BLaER1 (cell line): ENCODE results near the gene PSMC5.
A peak's percentile ranks its signal among the peaks of the same experiment; 100 is the strongest.
"Not testable (repeated sequence)": the region's sequence is repeated elsewhere in the genome, so short reads cannot be mapped to it uniquely, and the experiment has no call there.

Experiments used
- H3K27ac ChIP-seq: shearing (Covaris generic); formaldehyde crosslinking; 2 replicates; pipeline ENCODE4 v1.8.1; 2022
- H3K27me3 ChIP-seq: shearing (Covaris generic); formaldehyde crosslinking; 2 replicates; pipeline ENCODE4 v1.8.1; 2022
- H3K36me3 ChIP-seq: shearing (Covaris generic); formaldehyde crosslinking; 2 replicates; pipeline ENCODE4 v1.8.1; 2022
- H3K4me1 ChIP-seq: shearing (Covaris generic); formaldehyde crosslinking; 2 replicates; pipeline ENCODE4 v1.8.1; 2022
- H3K4me2 ChIP-seq: shearing (Covaris generic); formaldehyde crosslinking; 2 replicates; pipeline ENCODE4 v1.8.1; 2022
- H3K4me3 ChIP-seq: shearing (Covaris generic); formaldehyde crosslinking; 2 replicates; pipeline ENCODE4 v1.8.1; 2022
- H3K9ac ChIP-seq: shearing (Covaris generic); formaldehyde crosslinking; 2 replicates; pipeline ENCODE4 v1.8.1; 2022
- H3K9me3 ChIP-seq: shearing (Covaris generic); formaldehyde crosslinking; 2 replicates; pipeline ENCODE4 v1.8.1; 2022
- H4K20me1 ChIP-seq: shearing (Covaris generic); formaldehyde crosslinking; 2 replicates; pipeline ENCODE4 v1.8.1; 2022
- Cebpa-rat ChIP-seq: shearing (Covaris generic); IDR thresholded peaks from 2 replicates; pipeline ENCODE4 v1.8.1; 2022

Gene PSMC5

DNA sequence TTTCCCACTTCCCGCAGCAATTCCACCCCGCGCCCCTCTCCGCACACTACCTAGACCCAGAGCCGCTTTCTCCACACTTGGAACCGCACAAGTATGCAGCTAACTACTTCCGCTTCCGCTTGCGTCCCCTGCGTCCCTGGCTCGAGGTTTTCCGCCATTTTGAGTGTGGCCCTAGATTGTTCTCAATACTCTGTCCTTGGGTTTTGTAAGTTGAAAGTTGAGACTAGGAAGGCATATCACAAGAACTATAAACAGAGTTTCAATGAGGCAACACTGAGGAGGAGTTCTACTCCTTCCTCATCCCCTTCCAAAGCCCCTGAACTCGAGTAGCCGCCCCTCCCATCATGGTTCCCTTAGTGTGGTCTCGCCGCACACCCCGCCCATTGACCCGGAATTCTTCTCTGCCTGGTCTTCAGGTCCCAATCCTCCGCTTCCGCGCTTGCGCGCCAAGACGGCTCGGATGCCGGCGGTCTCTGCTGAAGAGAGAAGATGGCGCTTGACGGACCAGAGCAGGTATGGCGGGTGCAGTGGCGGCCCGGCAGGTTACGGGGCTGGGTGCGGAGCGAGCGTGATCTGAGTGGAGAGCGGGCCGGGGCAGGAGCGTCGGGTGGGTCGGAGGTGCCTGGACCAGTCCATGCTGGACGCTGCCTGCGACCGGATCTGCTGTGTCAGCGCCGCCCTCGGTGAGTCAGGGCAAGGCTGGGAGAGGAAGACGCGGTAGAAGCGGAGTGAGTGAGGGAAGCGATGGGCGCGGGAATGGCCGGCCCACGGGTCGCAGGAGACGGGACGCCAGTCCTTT lies at the start of gene PSMC5, which contains the start of gene FTSJ3:
PSMC5 (plus strand) TSS at position 430 of the 799 bp plus-strand sequence; CDS start at position 490, 60 bp downstream.
FTSJ3 (minus strand) TSS at position 662 of the 799 bp plus-strand sequence. CDS start 761 bp downstream, outside the sequence.
- Histone ChIP-seq H3K4me2 (peak within 1 kb of the TSS; percentile 93), H3K36me3 (peaks cover 75% of the 10 kb centered on the region)

DNA sequence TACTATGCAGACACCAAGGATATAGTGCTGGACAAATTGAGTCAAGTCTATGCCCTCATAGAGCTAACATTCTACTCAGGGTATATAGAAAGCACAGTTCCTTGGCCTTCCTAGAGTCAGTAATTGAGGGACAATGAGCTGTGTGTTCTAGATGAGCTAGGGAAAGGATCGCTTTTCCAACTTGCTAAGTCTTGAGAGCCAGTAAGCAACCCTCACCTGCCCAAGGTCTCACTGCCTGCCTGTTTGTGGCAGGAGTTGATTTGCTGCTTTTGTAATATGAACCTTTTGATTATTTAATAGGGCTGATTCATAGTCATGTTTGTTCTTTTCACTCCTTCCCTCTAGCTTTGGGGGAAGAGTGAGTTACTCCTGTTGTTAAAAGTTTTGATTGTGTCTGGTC lies 46.7 kb upstream of the PSMC5 start:
- Histone ChIP-seq H3K27me3 (no peaks in the 10 kb centered on the region), H3K4me2 (no peak overlapping the region), H3K4me1 (peaks cover 20% of the 10 kb centered on the region), H4K20me1 (peaks cover 100% of the 10 kb centered on the region), H3K27ac (no peak overlapping the region), H3K36me3 (peaks cover 87% of the 10 kb centered on the region), H3K9ac (no peak overlapping the region), H3K4me3 (no peak overlapping the region), H3K9me3 (no peaks in the 10 kb centered on the region)
- TF ChIP-seq Cebpa-rat, result no peak

More for the DNA sequence above, at the start of gene PSMC5, which contains the start of gene FTSJ3:
- Histone ChIP-seq H3K9me3 (no peaks in the 10 kb centered on the region), H4K20me1 (peaks cover 49% of the 10 kb centered on the region), H3K27me3 (no peaks in the 10 kb centered on the region), H3K27ac (peak within 1 kb of the TSS; percentile 96), H3K4me1 (peaks cover 77% of the 10 kb centered on the region), H3K9ac (peak within 1 kb of the TSS; percentile 91), H3K4me3 (peak within 1 kb of the TSS; percentile 86)
- TF ChIP-seq Cebpa-rat, result no peak

DNA sequence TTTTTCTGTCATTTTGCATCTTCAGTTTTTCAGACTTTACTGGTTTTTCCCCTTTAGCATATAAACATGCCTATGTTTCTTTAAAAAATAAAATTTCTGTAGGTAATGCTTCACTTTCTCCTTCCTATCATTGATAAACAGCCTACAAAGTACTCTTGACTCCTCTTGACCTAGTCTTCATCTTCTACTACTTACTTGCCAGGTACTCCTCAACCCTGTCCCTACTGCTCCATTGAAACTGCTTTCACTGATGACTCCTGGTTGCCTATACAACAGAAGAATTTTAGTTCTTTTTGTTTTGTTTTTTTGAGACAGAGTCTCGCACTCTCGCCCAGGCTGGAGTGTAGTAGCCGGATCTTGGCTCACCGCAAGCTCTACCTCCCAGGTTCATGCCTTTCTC lies 46.3 kb upstream of the PSMC5 start:
- Histone ChIP-seq H4K20me1 (peaks cover 100% of the 10 kb centered on the region), H3K4me1 (peaks cover 16% of the 10 kb centered on the region), H3K27me3 (no peaks in the 10 kb centered on the region), H3K4me2 (no peak overlapping the region), H3K9me3 (no peaks in the 10 kb centered on the region), H3K27ac (no peak overlapping the region), H3K9ac (no peak overlapping the region), H3K36me3 (peaks cover 89% of the 10 kb centered on the region), H3K4me3 (no peak overlapping the region)
- TF ChIP-seq Cebpa-rat, result no peak

DNA sequence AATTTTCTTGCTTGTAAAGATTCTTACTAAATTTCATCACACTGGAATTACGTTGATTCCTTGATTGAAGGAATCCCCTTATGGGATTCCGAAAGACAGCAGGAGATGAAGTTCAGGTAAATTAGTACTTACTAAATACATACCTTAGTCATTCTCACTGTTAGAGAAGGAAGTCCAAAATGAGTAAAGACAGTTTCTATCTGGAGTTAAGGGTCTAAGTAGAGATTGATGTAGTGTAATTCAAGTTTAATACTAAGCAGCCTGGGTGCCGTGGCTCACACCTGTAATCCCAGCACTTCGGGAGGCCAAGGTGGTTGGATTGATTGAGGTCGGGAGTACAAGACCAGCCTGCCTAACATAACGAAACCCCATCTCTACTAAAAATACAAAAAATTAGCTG lies 43.7 kb upstream of the PSMC5 start:
- no peaks in the 10 kb centered on the region for H3K27me3 ChIP-seq
- H3K4me2 ChIP-seq, result no peak overlapping the region
- no peak overlapping the region for H3K27ac ChIP-seq
- H3K9me3 ChIP-seq, result no peaks in the 10 kb centered on the region
- peaks cover 89% of the 10 kb centered on the region for H3K36me3 ChIP-seq
- no peak for TF ChIP-seq Cebpa-rat
- H4K20me1 ChIP-seq, result peaks cover 100% of the 10 kb centered on the region
- no peak overlapping the region for H3K4me3 ChIP-seq
- H3K9ac ChIP-seq, result no peak overlapping the region
- H3K4me1 ChIP-seq, result no peaks in the 10 kb centered on the region

DNA sequence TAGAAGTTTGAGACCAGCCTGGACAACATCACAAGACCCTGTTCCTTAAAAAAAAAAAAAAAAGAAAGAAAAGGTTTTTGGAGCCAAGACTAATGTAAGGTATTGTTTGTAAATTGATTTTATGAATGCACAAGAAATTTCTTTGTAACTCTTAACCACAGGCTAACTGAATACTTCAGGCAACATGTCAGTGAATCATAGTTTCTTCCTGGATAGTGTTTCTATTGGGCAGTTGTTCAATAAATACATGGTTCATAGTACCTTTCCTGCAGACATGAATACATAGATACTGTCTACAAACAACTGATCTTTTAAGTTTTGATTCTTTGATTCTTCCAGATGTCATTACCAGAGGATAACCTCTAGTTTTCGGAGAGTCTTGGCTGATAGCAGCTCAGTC lies 41.7 kb upstream of the PSMC5 start:
- peaks cover 89% of the 10 kb centered on the region for H3K36me3 ChIP-seq
- no peaks in the 10 kb centered on the region for H3K9me3 ChIP-seq
- no peaks in the 10 kb centered on the region for H3K27me3 ChIP-seq
- H3K27ac ChIP-seq, result no peak overlapping the region
- H3K4me3 ChIP-seq, result no peak overlapping the region
- no peak for TF ChIP-seq Cebpa-rat
- no peak overlapping the region for H3K4me2 ChIP-seq
- H3K4me1 ChIP-seq, result no peaks in the 10 kb centered on the region
- H4K20me1 ChIP-seq, result peaks cover 100% of the 10 kb centered on the region
- H3K9ac ChIP-seq, result no peak overlapping the region

DNA sequence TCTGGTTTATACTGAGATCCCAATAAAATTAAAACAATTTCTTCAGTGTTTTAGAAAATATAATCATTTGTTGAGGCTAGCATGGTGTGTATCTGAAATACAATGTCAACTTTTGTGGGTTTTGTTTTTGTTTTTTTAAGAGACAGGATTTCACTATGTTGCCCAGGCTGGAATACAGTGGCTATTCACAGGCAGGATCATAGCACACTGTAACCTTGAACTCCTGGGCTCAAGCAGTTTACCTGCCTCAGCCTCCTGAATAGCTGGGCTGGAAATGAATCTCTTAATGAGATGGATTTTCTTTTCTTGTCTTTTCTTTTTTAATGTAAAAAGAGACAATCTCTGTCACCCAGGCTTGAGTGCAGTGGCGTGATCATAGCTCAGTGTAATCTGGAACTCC lies 41.1 kb upstream of the PSMC5 start:
- Histone ChIP-seq H4K20me1 (peaks cover 100% of the 10 kb centered on the region), H3K9me3 (no peaks in the 10 kb centered on the region), H3K4me3 (no peak overlapping the region), H3K4me2 (no peak overlapping the region), H3K27me3 (no peaks in the 10 kb centered on the region), H3K27ac (no peak overlapping the region), H3K9ac (no peak overlapping the region), H3K36me3 (peaks cover 88% of the 10 kb centered on the region), H3K4me1 (no peaks in the 10 kb centered on the region)
- TF ChIP-seq Cebpa-rat, result no peak

DNA sequence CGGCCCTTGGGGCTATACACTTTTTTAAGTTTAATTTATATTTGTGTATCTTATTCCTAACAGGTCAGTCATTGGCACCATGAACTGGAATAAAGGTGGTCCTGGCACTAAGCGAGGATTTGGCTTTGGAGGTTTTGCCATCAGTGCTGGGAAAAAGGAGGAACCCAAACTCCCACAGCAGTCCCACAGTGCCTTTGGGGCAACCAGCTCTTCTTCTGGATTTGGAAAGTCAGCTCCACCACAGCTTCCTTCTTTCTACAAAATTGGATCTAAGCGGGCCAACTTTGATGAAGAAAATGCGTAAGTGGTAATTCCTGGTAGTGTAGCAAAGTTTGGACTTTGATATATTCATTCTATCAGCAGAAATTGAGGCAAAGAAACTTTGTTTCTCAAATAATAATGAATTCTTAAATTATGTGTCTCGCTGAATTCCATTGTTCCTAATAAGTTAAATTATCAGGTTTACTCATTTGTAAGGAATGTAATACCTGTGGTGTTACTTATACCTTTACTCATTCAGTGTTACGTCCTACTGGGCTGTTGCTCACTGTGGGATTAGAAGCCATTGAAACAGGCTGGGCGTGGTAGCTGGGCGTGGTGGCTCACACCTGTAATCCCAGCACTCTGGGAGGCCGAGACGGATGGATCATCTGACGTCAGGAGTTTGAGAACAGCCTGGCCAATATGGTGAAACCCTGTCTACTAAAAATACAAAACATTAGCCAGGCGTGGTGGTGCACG lies 40.1 kb upstream of the PSMC5 start:
- Histone ChIP-seq H3K27ac (no peak overlapping the region), H3K27me3 (no peaks in the 10 kb centered on the region), H3K9ac (no peak overlapping the region), H3K36me3 (peaks cover 90% of the 10 kb centered on the region), H3K4me1 (no peaks in the 10 kb centered on the region), H3K9me3 (no peaks in the 10 kb centered on the region), H3K4me3 (no peak overlapping the region), H3K4me2 (no peak overlapping the region), H4K20me1 (peaks cover 100% of the 10 kb centered on the region)
- no peak for TF ChIP-seq Cebpa-rat

DNA sequence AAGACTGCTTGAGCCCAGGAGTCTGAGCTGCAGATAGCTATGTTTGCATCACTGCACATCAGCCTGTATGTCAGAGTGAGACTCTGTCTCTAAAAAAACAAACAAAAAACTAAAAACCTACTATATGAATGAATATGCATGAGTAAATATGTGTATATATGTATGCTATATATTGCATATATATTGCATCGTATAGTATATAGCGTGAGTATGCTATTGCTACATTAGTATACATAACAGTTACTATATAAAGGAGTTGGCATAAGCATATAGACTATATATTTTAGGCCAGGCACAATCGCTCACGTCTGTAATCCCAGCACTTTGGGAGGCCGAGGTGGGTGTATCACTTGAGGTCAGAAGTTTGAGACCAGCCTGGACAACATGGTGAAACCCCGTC lies 37.2 kb upstream of the PSMC5 start:
- H3K4me2 ChIP-seq, result no peak overlapping the region
- H4K20me1 ChIP-seq, result peaks cover 98% of the 10 kb centered on the region
- H3K9ac ChIP-seq, result peak overlapping the region; percentile 41; the same call in 1 of the 2 replicates
- no peak overlapping the region for H3K4me3 ChIP-seq
- H3K27ac ChIP-seq, result no peak overlapping the region
- H3K4me1 ChIP-seq, result no peaks in the 10 kb centered on the region
- H3K9me3 ChIP-seq, result no peaks in the 10 kb centered on the region
- no peak for TF ChIP-seq Cebpa-rat
- no peaks in the 10 kb centered on the region for H3K27me3 ChIP-seq
- H3K36me3 ChIP-seq, result peaks cover 97% of the 10 kb centered on the region

DNA sequence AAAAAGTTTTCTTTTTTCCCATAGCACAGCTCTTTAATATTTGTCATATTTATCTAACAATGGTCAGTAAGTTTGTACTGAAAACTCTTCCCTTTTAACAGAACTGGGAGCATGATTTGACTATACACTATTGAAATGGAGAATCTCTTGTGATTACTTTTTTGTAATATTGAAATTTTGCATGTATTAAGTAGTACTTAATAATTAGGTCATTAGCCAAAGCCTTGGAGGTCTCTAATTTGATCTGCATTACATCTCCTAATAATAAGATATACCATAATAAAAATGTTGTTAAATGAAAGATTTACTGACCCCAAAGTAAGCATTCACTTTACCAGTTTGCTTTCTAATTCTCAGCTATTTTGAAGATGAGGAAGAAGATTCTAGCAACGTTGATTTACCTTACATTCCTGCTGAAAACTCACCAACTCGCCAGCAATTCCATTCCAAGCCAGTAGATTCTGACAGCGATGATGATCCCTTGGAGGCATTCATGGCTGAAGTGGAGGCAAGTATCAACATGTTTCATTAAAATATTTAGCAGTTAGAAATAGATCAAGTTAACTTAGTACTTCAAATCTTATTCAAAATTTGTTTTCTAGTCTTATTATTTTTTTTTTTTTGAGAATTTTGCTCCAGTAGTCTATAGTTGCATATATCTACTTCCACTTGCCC lies 35.0 kb upstream of the PSMC5 start:
- Histone ChIP-seq H3K9ac (no peak overlapping the region), H3K9me3 (no peaks in the 10 kb centered on the region), H3K4me2 (no peak overlapping the region), H3K36me3 (peaks cover 98% of the 10 kb centered on the region), H3K27me3 (no peaks in the 10 kb centered on the region), H3K4me3 (no peak overlapping the region), H4K20me1 (peaks cover 98% of the 10 kb centered on the region), H3K27ac (no peak overlapping the region), H3K4me1 (no peaks in the 10 kb centered on the region)
- TF ChIP-seq Cebpa-rat, result no peak

DNA sequence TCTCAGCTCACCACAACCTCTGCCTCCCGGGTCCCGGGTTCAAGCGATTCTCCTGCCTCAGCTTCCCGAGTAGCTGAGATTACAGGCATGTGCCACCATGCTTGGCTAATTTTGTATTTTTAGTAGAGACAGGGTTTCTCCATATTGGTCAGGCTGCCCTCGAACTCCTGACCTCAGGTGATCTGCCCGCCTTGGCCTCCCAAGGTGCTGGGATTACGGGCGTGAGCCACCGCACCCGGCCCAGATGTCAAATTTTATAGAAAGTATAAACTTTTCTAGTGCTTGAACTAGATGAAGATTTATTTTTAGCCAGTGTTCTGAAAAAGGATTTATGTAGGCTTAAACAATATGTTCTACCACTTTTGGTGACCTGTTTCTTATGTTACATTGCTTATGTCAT lies 30.9 kb upstream of the PSMC5 start:
- peaks cover 99% of the 10 kb centered on the region for H3K36me3 ChIP-seq
- H3K9ac ChIP-seq, H3K27ac ChIP-seq, H3K4me3 ChIP-seq, H3K4me2 ChIP-seq, H3K4me1 ChIP-seq, H3K9me3 ChIP-seq, H3K27me3 ChIP-seq: not testable (repeated sequence)
- H4K20me1 ChIP-seq, result peaks cover 88% of the 10 kb centered on the region
